Stimulated activated CD8-positive, alpha-beta memory T cell treated with anti-CD3 and anti-CD28 coated beads, Interleukin-15, amount 100 ng/mL, for 1 hour (primary cell): Measurements from ENCODE around the gene RAP1GAP.

Source experiments
- DNase-seq: peaks from one replicate; pipeline ENCODE4 v3.0.0-alpha.2; 2020; ENCODE audit warnings: low read depth

Gene RAP1GAP

GRCh38 chr1:21610027-21610426, 59.1 kb downstream of the RAP1GAP start:
- no peak for DNase-seq

GRCh38 chr1:21608798-21609197, 60.4 kb downstream of the RAP1GAP start:
- DNase-seq, result no peak

GRCh38 chr1:21607549-21608529, 61.3 kb downstream of the RAP1GAP start:
- DNase-seq, result no peak

GRCh38 chr1:21605964-21606705, 63.0 kb downstream of the RAP1GAP start:
- no peak for DNase-seq

GRCh38 chr1:21605012-21605715, 64.0 kb downstream of the RAP1GAP start:
- no peak for DNase-seq

GRCh38 chr1:21604208-21604957, 64.8 kb downstream of the RAP1GAP start:
- no peak for DNase-seq

GRCh38 chr1:21603177-21604138, 65.7 kb downstream of the RAP1GAP start:
- DNase-seq, result no peak

- no peak for DNase-seq
Observed at GRCh38 chr1:21601278-21602048, 67.7 kb downstream of the RAP1GAP start.

- no peak for DNase-seq
Observed at GRCh38 chr1:21599402-21599801, 69.8 kb downstream of the RAP1GAP start.

- no peak for DNase-seq
Observed at GRCh38 chr1:21598904-21599303, 70.3 kb downstream of the RAP1GAP start.

GRCh38 chr1:21598417-21598816, 70.7 kb downstream of the RAP1GAP start:
- DNase-seq, result no peak

GRCh38 chr1:21597753-21598152, 71.4 kb downstream of the RAP1GAP start:
- DNase-seq, result no peak

GRCh38 chr1:21596628-21597027, 72.5 kb downstream of the RAP1GAP start:
- no peak for DNase-seq

- no peak for DNase-seq
Observed at GRCh38 chr1:21596174-21596573, 73.0 kb downstream of the RAP1GAP start.

- DNase-seq, result no peak
Observed at GRCh38 chr1:21594935-21595897, 73.9 kb downstream of the RAP1GAP start.

- DNase-seq, result no peak
Observed at GRCh38 chr1:21594501-21594900, 74.7 kb downstream of the RAP1GAP start.

GRCh38 chr1:21593231-21593630, 75.9 kb downstream of the RAP1GAP start:
- DNase-seq, result no peak

- DNase-seq, result no peak
Observed at GRCh38 chr1:21592086-21592865, 76.9 kb downstream of the RAP1GAP start.
